Activated CD4-positive, alpha-beta T cell treated with anti-CD3 and anti-CD28 coated beads, Interleukin-2, amount 50 U/mL, for 48 hours (primary cell): ENCODE measurements around the gene TMEM186.
"Not testable (repeated sequence)": the region's sequence is repeated elsewhere in the genome, so short reads cannot be mapped to it uniquely, and the experiment has no call there.

Source experiments
- DNase-seq, 2 experiments: peaks; one replicate each; pipeline ENCODE4 v3.0.0-alpha.2; 2020

TMEM186 gene

GRCh38 chr16:8808613-8809353 lies 11.3 kb upstream of the TMEM186 start:
- no peak for DNase-seq

- DNase-seq: no peak
These were observed 10.6 kb upstream of the TMEM186 start for GRCh38 chr16:8808009-8808408.

GRCh38 chr16:8807189-8807588 lies 9.8 kb upstream of the TMEM186 start:
- DNase-seq: no peak

- no peak for DNase-seq
These were observed 9.0 kb upstream of the TMEM186 start for GRCh38 chr16:8806272-8806983.

GRCh38 chr16:8804313-8804712 lies 6.9 kb upstream of the TMEM186 start:
- no peak for DNase-seq

GRCh38 chr16:8803733-8804132 lies 6.3 kb upstream of the TMEM186 start:
- not testable (repeated sequence) for DNase-seq

- DNase-seq: no peak
These were observed 4.3 kb upstream of the TMEM186 start for GRCh38 chr16:8801701-8802100.

- DNase-seq: peak in 1 of 2 experiments; percentile 12
These were observed 1.2 kb upstream of the TMEM186 start for GRCh38 chr16:8798535-8799157.

GRCh38 chr16:8798174-8798527 lies 712 bp upstream of the TMEM186 start:
- no peak for DNase-seq

GRCh38 chr16:8796469-8797363 lies 723 bp downstream of the TMEM186 start:
- DNase-seq: no peak

- no peak for DNase-seq
These were observed 1.6 kb downstream of the TMEM186 start for GRCh38 chr16:8795818-8796217.

GRCh38 chr16:8795091-8795490 lies 2.3 kb downstream of the TMEM186 start:
- no peak for DNase-seq

GRCh38 chr16:8788578-8789172 lies 8.8 kb downstream of the TMEM186 start:
- DNase-seq: no peak

- DNase-seq: not testable (repeated sequence)
These were observed 11.1 kb downstream of the TMEM186 start for GRCh38 chr16:8786316-8786715.

- no peak for DNase-seq
These were observed 12.0 kb downstream of the TMEM186 start for GRCh38 chr16:8785408-8785807.

GRCh38 chr16:8782673-8783072 lies 14.8 kb downstream of the TMEM186 start:
- no peak for DNase-seq

- DNase-seq: no peak
These were observed 15.6 kb downstream of the TMEM186 start for GRCh38 chr16:8781797-8782196.

- no peak for DNase-seq
These were observed 20.2 kb downstream of the TMEM186 start for GRCh38 chr16:8777217-8777616.

- no peak for DNase-seq
These were observed 21.3 kb downstream of the TMEM186 start for GRCh38 chr16:8776129-8776584.

GRCh38 chr16:8775359-8775758 lies 22.1 kb downstream of the TMEM186 start:
- no peak for DNase-seq

- no peak for DNase-seq
These were observed 23.2 kb downstream of the TMEM186 start for GRCh38 chr16:8774208-8774607.

GRCh38 chr16:8773537-8773936 lies 23.9 kb downstream of the TMEM186 start:
- DNase-seq: no peak

- DNase-seq: no peak
These were observed 28.7 kb downstream of the TMEM186 start for GRCh38 chr16:8768692-8769091.
